Vagina (tissue), 2 donors: ENCODE data around the gene DACH1. TPM values are rescaled to one million over a fixed set of nuclear protein-coding genes. Genes with fewer than 3 reads are reported as not detected.

Experiments
- DNase-seq, 2 donors: peaks; one replicate each; pipeline ENCODE4 v3.0.0-alpha.2; 2017; ENCODE audit errors: extremely low spot score in 2 of 2
- H3K27ac ChIP-seq: fragments of 200-600 bp; sonication (generic); one replicate; pipeline ENCODE4 v1.5.1; 2019
- H3K27me3 ChIP-seq: fragments of 200-600 bp; sonication (generic); one replicate; pipeline ENCODE4 v1.5.1; 2019
- H3K36me3 ChIP-seq, 2 donors: fragments of 200-600 bp; sonication (generic); one replicate each; pipeline ENCODE4 v1.5.1; 2017 to 2019
- H3K4me1 ChIP-seq: fragments of 200-600 bp; sonication (generic); one replicate; pipeline ENCODE4 v1.5.1; 2019
- H3K4me3 ChIP-seq, 2 donors: fragments of 200-600 bp; sonication (generic); 1 replicate in 1 of 2; 2 replicates in 1 of 2; pipeline ENCODE4 v1.5.1; 2016 to 2019
- H3K9me3 ChIP-seq: fragments of 200-600 bp; sonication (generic); one replicate; pipeline ENCODE4 v1.5.1; 2019
- POLR2A ChIP-seq, 2 donors: fragments of 450-650 bp; IDR thresholded peaks; one replicate each; pipeline ENCODE4 v1.6.1; 2017; ENCODE audit warnings: antibody characterized with exemption in 2 of 2, mild to moderate bottlenecking in 2 of 2, moderate library complexity in 2 of 2
- POLR2AphosphoS5 ChIP-seq, 2 donors: sonication (generic); formaldehyde crosslinking; IDR thresholded peaks; one replicate each; pipeline ENCODE4 v1.9.0; 2017; ENCODE audit warnings: antibody characterized with exemption in 2 of 2, mild to moderate bottlenecking in 2 of 2, low read depth in 1 of 2; ENCODE audit not compliant: insufficient read depth in 1 of 2
- intact Hi-C: fragments of 100-400 bp; cut with DNase I; formaldehyde crosslinking; loops from one replicate; pipeline ENCODE4 v1.15.1; 2023
- total RNA-seq: library from RNA; depleted of rRNA; stranded (reverse); fragments of >200 nt; gene quantifications from one replicate; pipeline ENCODE4 v1.2.3, GENCODE V29; 2016
- TF ChIP-seq, protein P1 (sequence below), 3 experiments: fragments of 450-650 bp in 2 of 3; fragments of 200-600 bp in 1 of 3; sonication (generic) in 1 of 3; IDR thresholded peaks; one replicate each; pipeline ENCODE4 v1.5.1; 2017 to 2019; ENCODE audit warnings: antibody characterized with exemption in 3 of 3, mild to moderate bottlenecking in 2 of 3, moderate library complexity in 2 of 3

DACH1 gene
- total RNA-seq, 1 donor from 2014 or later: 7.9 TPM

DNA sequence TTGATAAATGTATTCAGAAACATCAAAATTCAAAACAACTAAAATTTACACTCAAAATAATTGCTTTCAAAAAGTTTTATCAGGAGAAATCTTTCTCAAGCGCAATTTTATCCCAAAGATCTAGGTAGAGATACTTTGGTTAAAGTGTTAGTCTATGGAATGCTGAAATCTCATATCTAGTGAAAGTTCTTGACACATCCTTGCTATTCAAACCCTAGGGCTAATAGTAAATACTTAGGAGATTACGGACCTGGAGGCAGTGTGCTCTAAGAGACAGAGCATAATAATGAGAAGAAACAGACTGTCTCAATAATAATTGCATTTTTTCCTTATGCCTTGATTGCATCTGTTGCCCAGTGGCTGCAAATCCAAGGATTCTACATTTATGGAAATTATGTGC, 330.8 kb downstream of the DACH1 start:
- no peaks in the 10 kb centered on the region for H3K36me3 ChIP-seq
- no peaks in the 10 kb centered on the region for H3K4me1 ChIP-seq
- DNase-seq: no peak
- TF ChIP-seq, protein P1, sequence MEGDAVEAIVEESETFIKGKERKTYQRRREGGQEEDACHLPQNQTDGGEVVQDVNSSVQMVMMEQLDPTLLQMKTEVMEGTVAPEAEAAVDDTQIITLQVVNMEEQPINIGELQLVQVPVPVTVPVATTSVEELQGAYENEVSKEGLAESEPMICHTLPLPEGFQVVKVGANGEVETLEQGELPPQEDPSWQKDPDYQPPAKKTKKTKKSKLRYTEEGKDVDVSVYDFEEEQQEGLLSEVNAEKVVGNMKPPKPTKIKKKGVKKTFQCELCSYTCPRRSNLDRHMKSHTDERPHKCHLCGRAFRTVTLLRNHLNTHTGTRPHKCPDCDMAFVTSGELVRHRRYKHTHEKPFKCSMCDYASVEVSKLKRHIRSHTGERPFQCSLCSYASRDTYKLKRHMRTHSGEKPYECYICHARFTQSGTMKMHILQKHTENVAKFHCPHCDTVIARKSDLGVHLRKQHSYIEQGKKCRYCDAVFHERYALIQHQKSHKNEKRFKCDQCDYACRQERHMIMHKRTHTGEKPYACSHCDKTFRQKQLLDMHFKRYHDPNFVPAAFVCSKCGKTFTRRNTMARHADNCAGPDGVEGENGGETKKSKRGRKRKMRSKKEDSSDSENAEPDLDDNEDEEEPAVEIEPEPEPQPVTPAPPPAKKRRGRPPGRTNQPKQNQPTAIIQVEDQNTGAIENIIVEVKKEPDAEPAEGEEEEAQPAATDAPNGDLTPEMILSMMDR (IDR thresholded peaks at IDR 0.05): no peak
- no peak for TF ChIP-seq POLR2A (IDR thresholded peaks at IDR 0.05)
- no peak for TF ChIP-seq POLR2AphosphoS5 (IDR thresholded peaks at IDR 0.05; ENCODE audit: insufficient read depth in 1 of 2, low read depth in 1 of 2)
- intact Hi-C loops: no loop called here
- no peaks in the 10 kb centered on the region for H3K9me3 ChIP-seq
- H3K27ac ChIP-seq: no peak overlapping the region
- H3K4me3 ChIP-seq: no peak overlapping the region
- no peaks in the 10 kb centered on the region for H3K27me3 ChIP-seq

DNA sequence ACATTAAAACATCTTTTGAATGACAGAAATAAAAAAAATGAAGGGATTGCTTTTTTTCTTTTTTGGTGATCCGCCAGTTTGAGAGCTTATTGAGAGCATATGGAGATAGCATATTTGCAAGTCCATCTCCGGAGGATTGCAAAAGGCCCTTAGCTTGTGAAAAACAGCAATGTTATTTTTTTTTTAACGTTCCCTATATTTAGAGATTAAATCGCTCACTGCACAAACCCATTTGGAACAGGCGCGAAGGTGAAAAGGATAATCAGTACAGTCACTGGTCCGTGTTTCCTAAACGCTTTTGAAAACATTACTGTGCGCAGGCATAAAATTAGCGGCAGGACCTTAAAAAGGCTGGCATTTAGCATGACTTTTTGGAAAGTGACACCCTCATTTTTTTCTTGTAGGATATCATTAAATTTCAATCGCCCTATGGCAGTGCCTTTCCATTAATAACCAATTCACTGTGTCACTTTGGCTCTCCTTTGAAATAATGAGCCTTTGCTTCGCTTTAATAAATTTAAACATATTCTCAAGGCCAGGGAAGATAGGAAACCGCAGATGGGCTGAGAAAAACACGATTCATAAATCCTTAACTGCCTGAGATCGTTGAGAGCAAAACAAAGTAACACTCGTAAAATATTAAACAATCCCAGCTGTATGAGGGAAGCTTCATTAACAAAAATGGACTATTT, 342.2 kb downstream of the DACH1 start:
- Histone ChIP-seq H3K27me3 (no peaks in the 10 kb centered on the region), H3K9me3 (no peaks in the 10 kb centered on the region), H3K4me3 (no peak overlapping the region), H3K36me3 (no peaks in the 10 kb centered on the region), H3K27ac (no peak overlapping the region), H3K4me1 (peaks cover 6% of the 10 kb centered on the region)
- intact Hi-C loops: no loop called here
- no peak for DNase-seq
- no peak for TF ChIP-seq POLR2A (IDR thresholded peaks at IDR 0.05)
- TF ChIP-seq, protein P1 (IDR thresholded peaks at IDR 0.05): no peak
- no peak for TF ChIP-seq POLR2AphosphoS5 (IDR thresholded peaks at IDR 0.05; ENCODE audit: insufficient read depth in 1 of 2, low read depth in 1 of 2)

DNA sequence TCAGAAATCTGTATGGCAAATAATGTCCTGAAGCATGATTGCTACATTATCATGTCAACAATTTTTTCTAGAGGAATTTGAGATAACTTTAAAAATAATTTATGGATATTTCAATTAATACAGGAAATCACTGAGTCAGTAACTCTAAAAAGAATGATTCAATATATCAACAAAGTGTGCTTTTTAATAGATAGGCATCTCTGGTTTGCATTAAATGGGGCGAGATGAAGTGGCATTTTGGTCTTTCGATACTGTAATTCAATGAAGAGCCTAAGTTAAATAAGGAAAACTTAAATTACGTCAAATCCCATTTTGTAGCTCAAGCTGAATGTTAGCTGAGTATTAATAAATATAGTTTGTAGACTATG, 342.8 kb downstream of the DACH1 start:
- intact Hi-C loops: no loop called here
- no peak for DNase-seq
- Histone ChIP-seq H3K36me3 (no peaks in the 10 kb centered on the region), H3K27ac (no peak overlapping the region), H3K4me3 (no peak overlapping the region), H3K27me3 (no peaks in the 10 kb centered on the region), H3K9me3 (no peaks in the 10 kb centered on the region), H3K4me1 (peaks cover 6% of the 10 kb centered on the region)
- TF ChIP-seq, protein P1 (IDR thresholded peaks at IDR 0.05): no peak
- TF ChIP-seq POLR2AphosphoS5 (IDR thresholded peaks at IDR 0.05; ENCODE audit: insufficient read depth in 1 of 2, low read depth in 1 of 2) (no peak), POLR2A (IDR thresholded peaks at IDR 0.05) (no peak)

DNA sequence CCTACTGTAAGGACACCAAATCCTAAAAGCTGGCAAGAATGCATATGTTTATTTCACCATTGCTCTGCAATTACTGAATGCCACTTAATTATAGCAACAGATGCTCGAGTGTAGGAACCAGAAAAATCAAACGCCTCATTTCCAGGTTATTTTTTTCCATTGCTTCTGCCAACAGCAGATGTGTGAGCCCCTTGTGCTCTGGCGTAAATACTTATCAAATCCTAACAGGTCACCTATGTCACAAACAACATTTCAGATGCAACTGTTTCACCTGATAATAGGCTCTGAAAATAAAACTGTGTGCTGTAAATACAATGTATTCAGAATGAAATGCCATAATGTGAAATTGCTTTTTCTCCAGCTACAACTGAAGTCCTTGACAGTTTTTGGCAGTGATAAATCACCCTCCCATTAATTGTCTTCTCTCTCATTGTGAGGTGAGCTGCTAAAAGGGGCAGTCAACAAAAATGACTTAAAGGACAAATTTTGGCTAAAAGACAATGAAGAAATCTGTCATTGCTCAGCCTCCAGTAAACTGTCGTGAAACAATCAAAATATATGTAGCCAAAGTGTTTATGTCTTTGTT, 344.0 kb downstream of the DACH1 start:
- no peak for DNase-seq
- intact Hi-C loops: no loop called here
- peaks cover 6% of the 10 kb centered on the region for H3K4me1 ChIP-seq
- no peaks in the 10 kb centered on the region for H3K36me3 ChIP-seq
- H3K27ac ChIP-seq: no peak overlapping the region
- no peaks in the 10 kb centered on the region for H3K27me3 ChIP-seq
- TF ChIP-seq, protein P1 (IDR thresholded peaks at IDR 0.05): no peak
- H3K9me3 ChIP-seq: no peaks in the 10 kb centered on the region
- no peak overlapping the region for H3K4me3 ChIP-seq

DNA sequence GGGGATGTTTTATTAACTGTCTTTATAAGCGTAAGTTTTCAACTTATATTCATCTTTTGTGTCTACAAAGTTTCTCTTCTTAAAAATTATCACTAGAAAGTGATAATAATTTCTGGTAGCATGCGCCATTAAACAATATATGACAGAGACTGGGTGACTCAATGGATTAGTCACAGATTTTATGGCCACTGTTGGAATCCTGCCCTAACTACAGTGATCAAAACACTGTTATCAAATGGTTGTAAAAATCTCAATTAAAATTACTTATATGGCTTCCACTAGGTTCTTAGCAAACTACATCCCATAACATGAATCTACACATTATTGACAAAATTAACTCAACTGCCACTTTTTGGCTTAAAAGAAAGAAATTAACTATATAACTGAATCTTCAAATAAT, 350.0 kb downstream of the DACH1 start:
- H3K27me3 ChIP-seq: no peaks in the 10 kb centered on the region
- no peaks in the 10 kb centered on the region for H3K9me3 ChIP-seq
- H3K36me3 ChIP-seq: no peaks in the 10 kb centered on the region
- H3K27ac ChIP-seq: no peak overlapping the region
- TF ChIP-seq, protein P1 (IDR thresholded peaks at IDR 0.05): no peak
- TF ChIP-seq POLR2AphosphoS5 (IDR thresholded peaks at IDR 0.05; ENCODE audit: insufficient read depth in 1 of 2, low read depth in 1 of 2): no peak
- no peak for TF ChIP-seq POLR2A (IDR thresholded peaks at IDR 0.05)
- intact Hi-C loops: no loop called here
- no peak overlapping the region for H3K4me3 ChIP-seq
- no peaks in the 10 kb centered on the region for H3K4me1 ChIP-seq
- no peak for DNase-seq
